GM12878 (cell line): ENCODE results near the gene UNC93B1. TPM values are rescaled to one million over a fixed set of nuclear protein-coding genes. Genes with fewer than 3 reads are reported as not detected.

ENCODE experiments used
- ASH2L ChIP-seq: fragments of 300-600, 200-600 bp; sonication (generic); IDR thresholded peaks from 2 replicates; pipeline ENCODE4 v1.6.1; 2017; ENCODE audit warnings: low read depth, mild to moderate bottlenecking, borderline replicate concordance
- BACH1 ChIP-seq: fragments of 450-650 bp; IDR thresholded peaks from 2 replicates; pipeline ENCODE4 v1.6.1; 2017; ENCODE audit warnings: mild to moderate bottlenecking, borderline replicate concordance
- BCL11A ChIP-seq: IDR thresholded peaks from 2 replicates; pipeline ENCODE4 v1.6.1; 2011; ENCODE audit warnings: low read depth, low read length
- EP300 ChIP-seq, 2 experiments: fragments of 150-350 bp in 1 of 2; IDR thresholded peaks; 2 replicates each; pipeline ENCODE4 v1.6.1; 2011 to 2012; ENCODE audit warnings: low read depth in 2 of 2, low read length in 2 of 2, borderline replicate concordance in 1 of 2, improper control_type of control experiment in 1 of 2, inconsistent platforms in 1 of 2; ENCODE audit not compliant: control insufficient read depth in 1 of 2
- ETV6 ChIP-seq, 2 experiments: fragments of 450-650 bp in 1 of 2; IDR thresholded peaks in 1 of 2; conservative IDR thresholded peaks in 1 of 2; 2 replicates each; pipeline ENCODE4 v1.6.1; 2014; ENCODE audit warnings: antibody characterized with exemption in 1 of 2, borderline replicate concordance in 1 of 2, low read depth in 1 of 2, mild to moderate bottlenecking in 1 of 2, moderate library complexity in 1 of 2
- EZH2 ChIP-seq: IDR thresholded peaks from 2 replicates; pipeline ENCODE4 v1.6.1; 2012; ENCODE audit warnings: low read depth, mild to moderate bottlenecking, control low read depth, inconsistent platforms, low read length, borderline replicate concordance; ENCODE audit not compliant: control insufficient read depth
- KLF5 ChIP-seq: fragments of 450-650 bp; IDR thresholded peaks from 2 replicates; pipeline ENCODE4 v1.6.1; 2014; ENCODE audit warnings: mild to moderate bottlenecking; ENCODE audit not compliant: partially characterized antibody
- NBN ChIP-seq: fragments of 450-650 bp; IDR thresholded peaks from 2 replicates; pipeline ENCODE4 v1.6.1; 2016
- NR2F1 ChIP-seq: fragments of 450-650 bp; conservative IDR thresholded peaks from 2 replicates; pipeline ENCODE4 v1.6.1; 2017; ENCODE audit warnings: mild to moderate bottlenecking
- SP1 ChIP-seq: IDR thresholded peaks from one replicate; pipeline ENCODE4 v1.6.1; 2011; ENCODE audit warnings: low read depth, low read length
- TAF1 ChIP-seq: IDR thresholded peaks from 2 replicates; pipeline ENCODE4 v1.6.1; 2011; ENCODE audit warnings: mild to moderate bottlenecking, low read depth, low read length, borderline replicate concordance
- TBL1XR1 ChIP-seq: IDR thresholded peaks from 2 replicates; pipeline ENCODE4 v1.6.1; 2012; ENCODE audit warnings: low read depth, low read length, improper control_type of control experiment
- polyA plus RNA-seq, 11 experiments: library from polyadenylated mRNA; depleted of rRNA in 4 of 11; unstranded in 6 of 11; stranded (reverse) in 5 of 11; fragments of >200 nt; fragmentation: Nextera tagmentation in 4 of 11; fragmentation: Illumina TruSeq in 1 of 11; extraction: Ambion mirVana in 4 of 11; extraction: Trizol in 1 of 11; gene quantifications; 1 replicate in 1 of 11; 2 replicates in 10 of 11; pipeline versions ENCODE4 v1.2.1 to v1.2.3, GENCODE V29; 2011 to 2016; ENCODE audit warnings: inconsistent platforms in 2 of 11, missing spikeins in 2 of 11, low read depth in 1 of 11
- total RNA-seq, 4 experiments: library from RNA; depleted of rRNA in 3 of 4; stranded (reverse); fragments of >200 nt in 3 of 4; fragmentation: Illumina TruSeq in 1 of 4; extraction: Trizol in 1 of 4; gene quantifications; 2 replicates each; pipeline versions ENCODE4 v1.2.1 to v1.2.3, GENCODE V29; 2013 to 2021
- TF ChIP-seq, protein P1 (sequence below): IDR thresholded peaks from 2 replicates; pipeline ENCODE4 v1.6.1; 2011; ENCODE audit warnings: borderline replicate concordance, low read depth, mild to moderate bottlenecking, moderate library complexity, low read length; ENCODE audit not compliant: insufficient read depth, poor library complexity, severe bottlenecking
- TF ChIP-seq, protein P2 (sequence below): IDR thresholded peaks from 2 replicates; pipeline ENCODE4 v1.6.1; 2012; ENCODE audit warnings: low read length, inconsistent platforms
- TF ChIP-seq, protein P3 (sequence below): IDR thresholded peaks from 2 replicates; pipeline ENCODE4 v1.6.1; 2012; ENCODE audit warnings: low read depth, low read length, improper control_type of control experiment
- TF ChIP-seq, protein P4 (sequence below): fragments of 450-650 bp; IDR thresholded peaks from 2 replicates; pipeline ENCODE4 v1.6.1; 2017; ENCODE audit warnings: borderline replicate concordance
- TF ChIP-seq, protein P5 (sequence below): fragments of 450-650 bp; IDR thresholded peaks from 2 replicates; pipeline ENCODE4 v1.6.1; 2018; ENCODE audit warnings: borderline replicate concordance, mild to moderate bottlenecking; ENCODE audit not compliant: partially characterized antibody
- TF ChIP-seq, protein P6 (sequence below): IDR thresholded peaks from 2 replicates; pipeline ENCODE4 v1.6.1; 2011; ENCODE audit warnings: borderline replicate concordance, low read depth, mild to moderate bottlenecking, moderate library complexity, mixed read lengths, low read length; ENCODE audit not compliant: insufficient read depth; ENCODE audit errors: extremely low read length

Gene UNC93B1
- total and polyA plus RNA-seq, 10 of the 15 experiments (the other 5 are each of a cell fraction or from before 2014, with no cell fraction given): 1.3 to 79.7 (median 36.3) TPM

DNA sequence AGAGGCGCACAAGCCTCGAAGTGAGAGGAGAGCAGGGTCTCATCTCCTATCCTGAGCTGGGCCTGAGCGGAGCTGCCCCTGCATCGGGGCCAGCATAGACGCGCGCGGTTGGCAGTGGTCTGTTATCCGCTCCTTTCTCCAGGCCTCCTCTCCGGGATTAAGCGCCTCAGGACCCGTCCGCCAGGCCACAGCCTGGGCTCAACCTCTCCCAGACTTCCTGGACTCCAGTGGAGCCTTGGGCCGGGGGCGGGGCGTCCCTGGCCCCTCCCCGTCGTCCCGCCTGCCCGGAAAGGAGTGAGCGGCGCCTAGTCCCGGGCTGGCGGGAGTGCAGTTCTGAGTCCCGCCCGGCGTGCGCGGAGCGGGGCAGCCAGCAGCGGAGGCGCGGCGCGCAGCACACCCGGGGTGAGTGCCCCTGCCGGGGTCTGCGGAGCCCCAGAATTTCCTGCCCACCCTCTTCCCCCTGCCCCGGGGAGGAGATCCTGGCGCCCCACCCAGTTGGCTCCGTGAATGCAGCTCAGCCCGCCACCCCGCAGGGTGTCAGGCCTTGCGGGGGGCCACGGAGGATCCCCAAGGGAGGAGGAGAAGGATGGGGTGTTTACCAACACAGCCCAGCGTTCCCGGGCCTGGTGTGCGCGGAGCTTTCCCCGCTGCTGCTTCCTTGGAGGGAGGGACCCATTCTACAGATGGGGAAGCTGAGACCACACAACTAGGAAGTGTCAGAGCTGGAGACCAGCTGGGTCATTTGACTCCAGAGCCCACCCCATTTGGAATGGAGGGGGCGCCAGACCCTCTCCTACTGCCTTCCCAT, 35.0 kb upstream of the UNC93B1 start, which contains the start of gene TCIRG1 (continued):
- TF ChIP-seq, protein P1, sequence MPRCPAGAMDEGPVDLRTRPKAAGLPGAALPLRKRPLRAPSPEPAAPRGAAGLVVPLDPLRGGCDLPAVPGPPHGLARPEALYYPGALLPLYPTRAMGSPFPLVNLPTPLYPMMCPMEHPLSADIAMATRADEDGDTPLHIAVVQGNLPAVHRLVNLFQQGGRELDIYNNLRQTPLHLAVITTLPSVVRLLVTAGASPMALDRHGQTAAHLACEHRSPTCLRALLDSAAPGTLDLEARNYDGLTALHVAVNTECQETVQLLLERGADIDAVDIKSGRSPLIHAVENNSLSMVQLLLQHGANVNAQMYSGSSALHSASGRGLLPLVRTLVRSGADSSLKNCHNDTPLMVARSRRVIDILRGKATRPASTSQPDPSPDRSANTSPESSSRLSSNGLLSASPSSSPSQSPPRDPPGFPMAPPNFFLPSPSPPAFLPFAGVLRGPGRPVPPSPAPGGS: peak; percentile 14
- TF ChIP-seq NR2F1 (0 out of 2 replicates have a peak, but pooled peaks have one; percentile 30), BCL11A (no peak), BACH1 (peak; percentile 40; the same call in 1 of the 2 replicates), TAF1 (peak; percentile 69; the same call in 1 of the 2 replicates), SP1 (peak; percentile 7), KLF5 (no peak), TBL1XR1 (no peak), ETV6 (conservative IDR thresholded peaks at IDR 0.05 in 1 of 2, IDR thresholded peaks at IDR 0.05 in 1 of 2; ENCODE audit: borderline replicate concordance in 1 of 2, low read depth in 1 of 2) (no peak), NBN (0 out of 2 replicates have a peak, but pooled peaks have one; percentile 5), ASH2L (no peak), EP300 (IDR thresholded peaks at IDR 0.05; ENCODE audit: borderline replicate concordance in 1 of 2, control insufficient read depth in 1 of 2, low read depth in 2 of 2, low read length in 2 of 2) (no peak), EZH2 (no peak)
- TF ChIP-seq, protein P2, sequence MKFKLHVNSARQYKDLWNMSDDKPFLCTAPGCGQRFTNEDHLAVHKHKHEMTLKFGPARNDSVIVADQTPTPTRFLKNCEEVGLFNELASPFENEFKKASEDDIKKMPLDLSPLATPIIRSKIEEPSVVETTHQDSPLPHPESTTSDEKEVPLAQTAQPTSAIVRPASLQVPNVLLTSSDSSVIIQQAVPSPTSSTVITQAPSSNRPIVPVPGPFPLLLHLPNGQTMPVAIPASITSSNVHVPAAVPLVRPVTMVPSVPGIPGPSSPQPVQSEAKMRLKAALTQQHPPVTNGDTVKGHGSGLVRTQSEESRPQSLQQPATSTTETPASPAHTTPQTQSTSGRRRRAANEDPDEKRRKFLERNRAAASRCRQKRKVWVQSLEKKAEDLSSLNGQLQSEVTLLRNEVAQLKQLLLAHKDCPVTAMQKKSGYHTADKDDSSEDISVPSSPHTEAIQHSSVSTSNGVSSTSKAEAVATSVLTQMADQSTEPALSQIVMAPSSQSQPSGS: no peak
- TF ChIP-seq, protein P3, sequence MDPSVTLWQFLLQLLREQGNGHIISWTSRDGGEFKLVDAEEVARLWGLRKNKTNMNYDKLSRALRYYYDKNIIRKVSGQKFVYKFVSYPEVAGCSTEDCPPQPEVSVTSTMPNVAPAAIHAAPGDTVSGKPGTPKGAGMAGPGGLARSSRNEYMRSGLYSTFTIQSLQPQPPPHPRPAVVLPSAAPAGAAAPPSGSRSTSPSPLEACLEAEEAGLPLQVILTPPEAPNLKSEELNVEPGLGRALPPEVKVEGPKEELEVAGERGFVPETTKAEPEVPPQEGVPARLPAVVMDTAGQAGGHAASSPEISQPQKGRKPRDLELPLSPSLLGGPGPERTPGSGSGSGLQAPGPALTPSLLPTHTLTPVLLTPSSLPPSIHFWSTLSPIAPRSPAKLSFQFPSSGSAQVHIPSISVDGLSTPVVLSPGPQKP: no peak
- TF ChIP-seq, protein P4, sequence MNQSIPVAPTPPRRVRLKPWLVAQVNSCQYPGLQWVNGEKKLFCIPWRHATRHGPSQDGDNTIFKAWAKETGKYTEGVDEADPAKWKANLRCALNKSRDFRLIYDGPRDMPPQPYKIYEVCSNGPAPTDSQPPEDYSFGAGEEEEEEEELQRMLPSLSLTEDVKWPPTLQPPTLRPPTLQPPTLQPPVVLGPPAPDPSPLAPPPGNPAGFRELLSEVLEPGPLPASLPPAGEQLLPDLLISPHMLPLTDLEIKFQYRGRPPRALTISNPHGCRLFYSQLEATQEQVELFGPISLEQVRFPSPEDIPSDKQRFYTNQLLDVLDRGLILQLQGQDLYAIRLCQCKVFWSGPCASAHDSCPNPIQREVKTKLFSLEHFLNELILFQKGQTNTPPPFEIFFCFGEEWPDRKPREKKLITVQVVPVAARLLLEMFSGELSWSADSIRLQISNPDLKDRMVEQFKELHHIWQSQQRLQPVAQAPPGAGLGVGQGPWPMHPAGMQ: no peak
- TF ChIP-seq, protein P5, sequence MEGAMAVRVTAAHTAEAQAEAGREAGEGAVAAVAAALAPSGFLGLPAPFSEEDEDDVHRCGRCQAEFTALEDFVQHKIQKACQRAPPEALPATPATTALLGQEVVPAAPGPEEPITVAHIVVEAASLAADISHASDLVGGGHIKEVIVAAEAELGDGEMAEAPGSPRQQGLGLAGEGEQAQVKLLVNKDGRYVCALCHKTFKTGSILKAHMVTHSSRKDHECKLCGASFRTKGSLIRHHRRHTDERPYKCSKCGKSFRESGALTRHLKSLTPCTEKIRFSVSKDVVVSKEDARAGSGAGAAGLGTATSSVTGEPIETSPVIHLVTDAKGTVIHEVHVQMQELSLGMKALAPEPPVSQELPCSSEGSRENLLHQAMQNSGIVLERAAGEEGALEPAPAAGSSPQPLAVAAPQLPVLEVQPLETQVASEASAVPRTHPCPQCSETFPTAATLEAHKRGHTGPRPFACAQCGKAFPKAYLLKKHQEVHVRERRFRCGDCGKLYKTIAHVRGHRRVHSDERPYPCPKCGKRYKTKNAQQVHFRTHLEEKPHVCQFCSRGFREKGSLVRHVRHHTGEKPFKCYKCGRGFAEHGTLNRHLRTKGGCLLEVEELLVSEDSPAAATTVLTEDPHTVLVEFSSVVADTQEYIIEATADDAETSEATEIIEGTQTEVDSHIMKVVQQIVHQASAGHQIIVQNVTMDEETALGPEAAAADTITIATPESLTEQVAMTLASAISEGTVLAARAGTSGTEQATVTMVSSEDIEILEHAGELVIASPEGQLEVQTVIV: no peak
- TF ChIP-seq, protein P6, sequence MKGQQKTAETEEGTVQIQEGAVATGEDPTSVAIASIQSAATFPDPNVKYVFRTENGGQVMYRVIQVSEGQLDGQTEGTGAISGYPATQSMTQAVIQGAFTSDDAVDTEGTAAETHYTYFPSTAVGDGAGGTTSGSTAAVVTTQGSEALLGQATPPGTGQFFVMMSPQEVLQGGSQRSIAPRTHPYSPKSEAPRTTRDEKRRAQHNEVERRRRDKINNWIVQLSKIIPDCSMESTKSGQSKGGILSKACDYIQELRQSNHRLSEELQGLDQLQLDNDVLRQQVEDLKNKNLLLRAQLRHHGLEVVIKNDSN: no peak
